ENCODE measurements around the gene HAUS3.

- TF ChIP-seq NBN (IDR thresholded peaks at IDR 0.05) (no peak), TAF1 (IDR thresholded peaks at IDR 0.05; ENCODE audit: borderline replicate concordance, low read depth, low read length) (no peak), SP1 (IDR thresholded peaks at IDR 0.05; ENCODE audit: low read depth, low read length) (no peak), POLR2A (IDR thresholded peaks at IDR 0.05; ENCODE audit: low read depth, low read length) (no peak), ETV6 (conservative IDR thresholded peaks at IDR 0.05 in 1 of 2, IDR thresholded peaks at IDR 0.05 in 1 of 2; ENCODE audit: borderline replicate concordance in 1 of 2, low read depth in 1 of 2) (no peak), YY1 (IDR thresholded peaks at IDR 0.05; ENCODE audit: low read depth, low read length) (0 out of 2 replicates have a peak, but pooled peaks have one; percentile 45), FOXM1 (IDR thresholded peaks at IDR 0.05; ENCODE audit: low read depth, low read length) (no peak), CEBPB (IDR thresholded peaks at IDR 0.05; ENCODE audit: borderline replicate concordance in 1 of 2, low read depth in 2 of 2, low read length in 2 of 2) (no peak), MEF2A (IDR thresholded peaks at IDR 0.05; ENCODE audit: insufficient read depth, low read depth, low read length) (no peak), KDM1A (IDR thresholded peaks at IDR 0.05; ENCODE audit: borderline replicate concordance) (no peak), CTCF (IDR thresholded peaks at IDR 0.05 in 2 of 3, conservative IDR thresholded peaks at IDR 0.05 in 1 of 3; ENCODE audit: control insufficient read depth in 2 of 3, extremely low read depth in 1 of 3, insufficient read depth in 1 of 3, low read depth in 3 of 3, low read length in 3 of 3) (peak; percentile 93 to 95 (median 93)), ZNF24 (IDR thresholded peaks at IDR 0.05) (no peak), MYC (IDR thresholded peaks at IDR 0.05; ENCODE audit: insufficient read depth, insufficient read length, insufficient replicate concordance, low read length, severe bottlenecking) (no peak), POLR2AphosphoS5 (IDR thresholded peaks at IDR 0.05; ENCODE audit: low read length) (no peak)
Measured at GRCh38 chr4:2220016-2220630, 21.8 kb downstream of the HAUS3 start.

Measured in GM12878 (cell line).